Measurements from ENCODE around the gene SNAPC4.
"Not testable (repeated sequence)": the region's sequence is repeated elsewhere in the genome, so short reads cannot be mapped to it uniquely, and the experiment has no call there.

SNAPC4 gene

GRCh38 chr9:136353757-136354488 lies 46.0 kb downstream of the SNAPC4 start:
- no peak for DNase-seq (ENCODE audit: low spot score)

- DNase-seq (ENCODE audit: low spot score), result no peak
Observed at GRCh38 chr9:136353088-136353487, 46.9 kb downstream of the SNAPC4 start.

- no peak for DNase-seq (ENCODE audit: low spot score)
Observed at GRCh38 chr9:136352682-136353081, 47.3 kb downstream of the SNAPC4 start.

- not testable (repeated sequence) for DNase-seq (ENCODE audit: low spot score)
Observed at GRCh38 chr9:136351868-136352267, 48.1 kb downstream of the SNAPC4 start.

- DNase-seq (ENCODE audit: low spot score), result no peak
Observed at GRCh38 chr9:136351252-136351800, 48.6 kb downstream of the SNAPC4 start.
